Measurements from ENCODE around the gene RNASE1.

Gene RNASE1

GRCh38 chr14:20807304-20808161, 4.9 kb upstream of the RNASE1 start:
- peak; percentile 62 for DNase-seq

GRCh38 chr14:20805485-20805884, 2.8 kb upstream of the RNASE1 start:
- DNase-seq = no peak

- DNase-seq = peak; percentile 61
Measured at GRCh38 chr14:20803223-20803622, 579 bp upstream of the RNASE1 start.

GRCh38 chr14:20801726-20802125, 918 bp downstream of the RNASE1 start:
- DNase-seq = no peak

GRCh38 chr14:20799892-20800544, 2.6 kb downstream of the RNASE1 start:
- peak; percentile 77 for DNase-seq

GRCh38 chr14:20799456-20799891, 3.2 kb downstream of the RNASE1 start:
- peak; percentile 97 for DNase-seq

GRCh38 chr14:20798932-20799331, 3.7 kb downstream of the RNASE1 start:
- DNase-seq = no peak

GRCh38 chr14:20798318-20798717, 4.3 kb downstream of the RNASE1 start:
- no peak for DNase-seq

GRCh38 chr14:20797164-20797563, 5.5 kb downstream of the RNASE1 start:
- no peak for DNase-seq

- DNase-seq = no peak
Measured at GRCh38 chr14:20794644-20795369, 7.8 kb downstream of the RNASE1 start.

- no peak for DNase-seq
Measured at GRCh38 chr14:20792556-20792955, 10.1 kb downstream of the RNASE1 start.

GRCh38 chr14:20791597-20791996, 11.0 kb downstream of the RNASE1 start:
- no peak for DNase-seq

GRCh38 chr14:20791187-20791586, 11.5 kb downstream of the RNASE1 start:
- no peak for DNase-seq

- DNase-seq = no peak
Measured at GRCh38 chr14:20790464-20791116, 12.1 kb downstream of the RNASE1 start.

GRCh38 chr14:20789230-20789813, 13.3 kb downstream of the RNASE1 start:
- DNase-seq = no peak

GRCh38 chr14:20787025-20787424, 15.6 kb downstream of the RNASE1 start:
- no peak for DNase-seq

- DNase-seq = peak; percentile 40
Measured at GRCh38 chr14:20782280-20782890, 20.3 kb downstream of the RNASE1 start.

- no peak for DNase-seq
Measured at GRCh38 chr14:20781803-20782202, 20.8 kb downstream of the RNASE1 start.

- no peak for DNase-seq
Measured at GRCh38 chr14:20775901-20776300, 26.7 kb downstream of the RNASE1 start.

GRCh38 chr14:20775043-20775442, 27.6 kb downstream of the RNASE1 start:
- no peak for DNase-seq

GRCh38 chr14:20774258-20774824, 28.3 kb downstream of the RNASE1 start:
- DNase-seq = no peak

- no peak for DNase-seq
Measured at GRCh38 chr14:20772650-20773049, 30.0 kb downstream of the RNASE1 start.
